A549 treated with Mapracorat at 1 μM for 4 hours (cell line): ENCODE measurements around the gene NFS1. TPM values are rescaled to one million over a fixed set of nuclear protein-coding genes. Genes with fewer than 3 reads are reported as not detected.

Source experiments
- total RNA-seq: library from RNA; stranded (reverse); fragments of 200-300 nt; extraction: Qiagen RNA extraction; gene quantifications from 5 replicates; pipeline ENCODE4 v1.2.3, GENCODE V29; 2022

The NFS1 gene
- 29.9 to 42.8 TPM (median 37.1 TPM) in 5 replicates for total RNA-seq

GRCh38 chr20:35699127-35699956, at the start of gene NFS1, which contains the start of gene ROMO1:
Gene NFS1, minus strand, starts transcription at chr20:35699352. Its CDS starts 64 bp downstream, at chr20:35699288.
Gene ROMO1, plus strand, starts transcription at chr20:35699405. Its CDS starts 228 bp downstream, at chr20:35699633.

GRCh38 chr20:35741892-35742740, 43.0 kb upstream of the NFS1 start, which contains the start of gene RBM39:
Gene RBM39, minus strand, starts transcription at chr20:35742260. Its CDS starts 1,386 bp downstream, at chr20:35740874.

GRCh38 chr20:35664466-35665206, 34.5 kb downstream of the NFS1 start, which contains the start of the genes CPNE1 and RBM12:
Gene CPNE1, minus strand, starts transcription at chr20:35664900. Its CDS starts 31,977 bp downstream, at chr20:35632923.
Gene RBM12, minus strand, starts transcription at chr20:35664900. Its CDS starts 9,578 bp downstream, at chr20:35655322.

Other genes starting within 250 kb of the NFS1 start
- gene CEP250, start 243.8 kb downstream of the NFS1 start, total RNA-seq = 18.4 to 31.4 TPM (median 27.1 TPM) in 5 replicates
- gene C20orf173, start 169.7 kb downstream of the NFS1 start, total RNA-seq = not detected in 5 replicates
- gene ERGIC3, start 157.3 kb downstream of the NFS1 start, total RNA-seq = 218 to 245 TPM (median 235 TPM) in 5 replicates
- gene SPAG4, start 83.5 kb downstream of the NFS1 start, total RNA-seq = 3.1 to 5.9 TPM (median 4.8 TPM) in 5 replicates
- 172 to 223 TPM (median 215 TPM) in 5 replicates for gene CPNE1, start 34.5 kb downstream of the NFS1 start, total RNA-seq
- gene RBM12, start 34.5 kb downstream of the NFS1 start, total RNA-seq = 75.1 to 94.8 TPM (median 79.3 TPM) in 5 replicates
- gene ROMO1, start 53 bp upstream of the NFS1 start, total RNA-seq = 343 to 392 TPM (median 375 TPM) in 5 replicates
- 181 to 218 TPM (median 200 TPM) in 5 replicates for gene RBM39, start 42.9 kb upstream of the NFS1 start, total RNA-seq
- gene PHF20, start 72.7 kb upstream of the NFS1 start, total RNA-seq = 28.1 to 39.5 TPM (median 36.5 TPM) in 5 replicates